Effector memory CD4-positive, alpha-beta T cell (primary cell): Measurements from ENCODE around the gene TTC13.
A peak's percentile ranks its signal among the peaks of the same experiment; 100 is the strongest.

Experiments
- DNase-seq, 3 donors: peaks; one replicate each; pipeline ENCODE4 v3.0.0-alpha.2; 2020
- H3K27ac ChIP-seq: 2 replicates; pipeline ENCODE4 v1.7.0; 2013; ENCODE audit warnings: mild to moderate bottlenecking, low read length, moderate library complexity; ENCODE audit not compliant: insufficient read depth, poor library complexity, severe bottlenecking
- H3K27me3 ChIP-seq: replicated peaks from 2 replicates; pipeline ENCODE4 v1.7.0; 2013; ENCODE audit warnings: mild to moderate bottlenecking, low read length; ENCODE audit not compliant: insufficient read depth, control insufficient read depth, poor library complexity, severe bottlenecking
- H3K36me3 ChIP-seq: 2 replicates; pipeline ENCODE4 v1.7.0; 2013; ENCODE audit warnings: mild to moderate bottlenecking, low read length, moderate library complexity; ENCODE audit not compliant: control insufficient read depth, insufficient read depth
- H3K4me1 ChIP-seq: 2 replicates; pipeline ENCODE4 v1.7.0; 2013; ENCODE audit warnings: low read length, mild to moderate bottlenecking; ENCODE audit not compliant: control insufficient read depth, insufficient read depth, poor library complexity, severe bottlenecking
- H3K4me3 ChIP-seq: 2 replicates; pipeline ENCODE4 v1.7.0; 2013; ENCODE audit warnings: low read length, low read depth, mild to moderate bottlenecking; ENCODE audit not compliant: insufficient read depth, poor library complexity, severe bottlenecking
- H3K9me3 ChIP-seq: 2 replicates; pipeline ENCODE4 v1.7.0; 2013; ENCODE audit warnings: mild to moderate bottlenecking, low read length, moderate library complexity; ENCODE audit not compliant: control insufficient read depth

TTC13 gene

GRCh38 chr1:230867903-230868735 is 110.5 kb downstream of the TTC13 start, which contains the start of gene C1orf198:
Gene C1orf198, minus strand, starts transcription at chr1:230868521. Its CDS starts 9 bp downstream, at chr1:230868512.
- peaks cover 7% of the 10 kb centered on the region for H3K4me1 ChIP-seq
- peak within 1 kb of the TSS; percentile 54 for H3K27ac ChIP-seq
- no peaks in the 10 kb centered on the region for H3K27me3 ChIP-seq
- no peaks in the 10 kb centered on the region for H3K36me3 ChIP-seq
- peak within 1 kb of the TSS; percentile 92 for H3K4me3 ChIP-seq
- DNase-seq: peak; percentile 60 to 69 (median 63)
- H3K9me3 ChIP-seq: no peaks in the 10 kb centered on the region

- H3K27me3 ChIP-seq: no peaks in the 10 kb centered on the region
- H3K9me3 ChIP-seq: no peaks in the 10 kb centered on the region
- H3K36me3 ChIP-seq: no peaks in the 10 kb centered on the region
- DNase-seq: no peak
- peak overlapping the region; percentile 92 for H3K4me3 ChIP-seq
- no peak overlapping the region for H3K27ac ChIP-seq
- peaks cover 7% of the 10 kb centered on the region for H3K4me1 ChIP-seq
These were observed 111.4 kb downstream of the TTC13 start for GRCh38 chr1:230867101-230867902.

- Histone ChIP-seq H3K4me1 (peaks cover 7% of the 10 kb centered on the region), H3K27ac (no peak overlapping the region), H3K27me3 (no peaks in the 10 kb centered on the region), H3K9me3 (no peaks in the 10 kb centered on the region), H3K36me3 (no peaks in the 10 kb centered on the region), H3K4me3 (no peak overlapping the region)
- no peak for DNase-seq
These were observed 112.2 kb downstream of the TTC13 start for GRCh38 chr1:230866171-230867070.

- H3K4me1 ChIP-seq: peaks cover 7% of the 10 kb centered on the region
- no peaks in the 10 kb centered on the region for H3K27me3 ChIP-seq
- DNase-seq: no peak
- no peak overlapping the region for H3K27ac ChIP-seq
- H3K36me3 ChIP-seq: no peaks in the 10 kb centered on the region
- no peak overlapping the region for H3K4me3 ChIP-seq
- H3K9me3 ChIP-seq: no peaks in the 10 kb centered on the region
These were observed 113.4 kb downstream of the TTC13 start for GRCh38 chr1:230865062-230865817.

- Histone ChIP-seq H3K4me1 (peaks cover 7% of the 10 kb centered on the region), H3K9me3 (no peaks in the 10 kb centered on the region), H3K27me3 (no peaks in the 10 kb centered on the region), H3K36me3 (no peaks in the 10 kb centered on the region), H3K27ac (no peak overlapping the region), H3K4me3 (no peak overlapping the region)
- DNase-seq: no peak
These were observed 114.2 kb downstream of the TTC13 start for GRCh38 chr1:230864441-230864840.

- peaks cover 4% of the 10 kb centered on the region for H3K4me1 ChIP-seq
- DNase-seq: no peak
- H3K27ac ChIP-seq: no peak overlapping the region
- no peaks in the 10 kb centered on the region for H3K9me3 ChIP-seq
- no peaks in the 10 kb centered on the region for H3K36me3 ChIP-seq
- no peak overlapping the region for H3K4me3 ChIP-seq
- no peaks in the 10 kb centered on the region for H3K27me3 ChIP-seq
These were observed 115.2 kb downstream of the TTC13 start for GRCh38 chr1:230863449-230863848.

- no peaks in the 10 kb centered on the region for H3K4me1 ChIP-seq
- H3K4me3 ChIP-seq: no peak overlapping the region
- H3K27me3 ChIP-seq: no peaks in the 10 kb centered on the region
- no peaks in the 10 kb centered on the region for H3K36me3 ChIP-seq
- DNase-seq: no peak
- no peaks in the 10 kb centered on the region for H3K9me3 ChIP-seq
- H3K27ac ChIP-seq: no peak overlapping the region
These were observed 116.6 kb downstream of the TTC13 start for GRCh38 chr1:230861970-230862595.

- no peak for DNase-seq
- Histone ChIP-seq H3K9me3 (no peaks in the 10 kb centered on the region), H3K36me3 (no peaks in the 10 kb centered on the region), H3K4me1 (no peaks in the 10 kb centered on the region), H3K27me3 (no peaks in the 10 kb centered on the region), H3K27ac (no peak overlapping the region), H3K4me3 (no peak overlapping the region)
These were observed 117.2 kb downstream of the TTC13 start for GRCh38 chr1:230861489-230861888.
